Peyer's patch (tissue), 4 donors: ENCODE results near the gene NRBF2. TPM values are rescaled to one million over a fixed set of nuclear protein-coding genes. Genes with fewer than 3 reads are reported as not detected.
"Not testable (repeated sequence)": the region's sequence is repeated elsewhere in the genome, so short reads cannot be mapped to it uniquely, and the experiment has no call there.

Experiments
- DNase-seq, 3 donors: peaks; one replicate each; pipeline ENCODE4 v3.0.0-alpha.2; 2017 to 2019
- H3K27ac ChIP-seq, 4 donors: fragments of 200-600 bp; sonication (generic); one replicate each; pipeline ENCODE4 v1.5.1; 2016 to 2019
- H3K27me3 ChIP-seq, 2 donors: fragments of 200-600 bp; sonication (generic); one replicate each; pipeline ENCODE4 v1.5.1; 2019
- H3K36me3 ChIP-seq, 3 donors: fragments of 200-600 bp; sonication (generic); one replicate each; pipeline ENCODE4 v1.5.1; 2016 to 2019
- H3K4me1 ChIP-seq, 4 donors: fragments of 200-600 bp; sonication (generic); one replicate each; pipeline ENCODE4 v1.5.1; 2016 to 2019
- H3K4me3 ChIP-seq, 4 donors: fragments of 200-600 bp; sonication (generic); 1 replicate in 3 of 4; 2 replicates in 1 of 4; pipeline ENCODE4 v1.5.1; 2016 to 2019; ENCODE audit warnings: mild to moderate bottlenecking in 1 of 4
- H3K9me3 ChIP-seq, 4 donors: fragments of 200-600 bp; sonication (generic); one replicate each; pipeline ENCODE4 v1.5.1; 2016 to 2019; ENCODE audit warnings: mild to moderate bottlenecking in 1 of 4
- CTCF ChIP-seq, 6 experiments: fragments of 450-650 bp in 4 of 6; fragments of 200-600 bp in 2 of 6; sonication (generic) in 1 of 6; IDR thresholded peaks; one replicate each; pipeline ENCODE4 v1.5.1; 2017 to 2019; ENCODE audit warnings: antibody characterized with exemption in 6 of 6, mild to moderate bottlenecking in 3 of 6, moderate library complexity in 1 of 6
- POLR2A ChIP-seq, 2 donors: fragments of 450-650 bp; IDR thresholded peaks; one replicate each; pipeline ENCODE4 v1.5.1; 2017; ENCODE audit warnings: antibody characterized with exemption in 2 of 2, mild to moderate bottlenecking in 2 of 2, moderate library complexity in 2 of 2
- total RNA-seq, 4 donors: library from RNA; depleted of rRNA; stranded (reverse); fragments of >200 nt; gene quantifications; one replicate each; pipeline ENCODE4 v1.1.0, GENCODE V29; 2016

NRBF2 gene
- total RNA-seq: 10 to 100 TPM; 10.7 to 15.8 (median 14.9) TPM

DNA sequence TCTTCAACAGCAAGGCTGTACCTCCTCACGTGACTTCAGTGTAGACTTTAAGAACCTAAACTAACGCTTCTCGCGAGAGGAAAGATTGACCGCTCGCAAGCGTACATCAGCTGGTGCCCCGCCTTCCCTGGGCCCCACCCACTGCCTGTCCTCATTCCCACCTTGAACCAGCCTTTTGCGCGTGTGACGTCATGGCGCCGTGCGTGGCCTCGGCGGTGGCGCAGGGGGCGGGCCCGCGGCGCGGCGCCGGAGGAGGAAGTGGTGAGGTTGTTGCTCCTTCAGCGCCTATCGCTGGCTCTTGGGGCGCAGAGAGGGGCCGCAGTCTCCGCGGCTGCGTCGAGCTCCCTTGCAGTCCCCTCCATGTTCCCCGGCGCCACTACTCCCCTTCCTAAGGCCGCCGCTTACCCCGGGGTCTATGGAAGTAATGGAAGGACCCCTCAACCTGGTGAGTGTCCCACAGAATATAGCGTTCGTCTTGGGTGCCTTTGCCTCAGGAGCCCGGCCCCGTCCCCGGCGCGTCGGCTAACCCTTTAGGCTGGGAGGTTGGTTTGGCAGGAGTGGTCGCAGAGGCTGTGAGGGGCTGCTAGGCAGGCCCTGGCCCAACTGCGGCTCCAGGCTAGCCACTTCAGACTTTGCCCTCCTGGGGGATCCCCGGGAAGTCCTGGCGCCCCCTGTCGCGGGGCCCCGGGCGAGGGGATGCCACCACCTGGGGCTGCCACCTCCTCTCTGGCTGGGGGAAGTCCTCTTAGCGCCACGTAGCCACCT lies at the start of gene NRBF2:
NRBF2 (plus strand) TSS at position 273 of the 765 bp plus-strand sequence; CDS start at position 416, 143 bp downstream.
- DNase-seq: peak; percentile 98 to 99 (median 99)
- Histone ChIP-seq H3K4me1 (peaks cover 0 to 27% (median 9%) of the 10 kb centered on the region in 4 donors), H3K27ac (peak within 1 kb of the TSS; percentile 88 to 99 (median 92)), H3K27me3 (no peaks in the 10 kb centered on the region), H3K36me3 (no peaks in the 10 kb centered on the region), H3K9me3 (peaks cover 0 to 5% (median 0%) of the 10 kb centered on the region in 4 donors), H3K4me3 (peak within 1 kb of the TSS; percentile 75 to 97 (median 93))
- TF ChIP-seq CTCF (IDR thresholded peaks at IDR 0.05) (peak in 2 of 6 experiments; percentile 5 to 15), POLR2A (IDR thresholded peaks at IDR 0.05) (peak; percentile 96 to 98)

- DNase-seq, H3K27ac ChIP-seq, H3K9me3 ChIP-seq, H3K36me3 ChIP-seq, H3K27me3 ChIP-seq, H3K4me3 ChIP-seq, H3K4me1 ChIP-seq: not testable (repeated sequence)
Observed at GRCh38 chr10:63083406-63083805, 49.7 kb upstream of the NRBF2 start.

- Histone ChIP-seq H3K36me3 (no peaks in the 10 kb centered on the region), H3K27ac (no peak overlapping the region), H3K4me3 (no peak overlapping the region), H3K27me3 (no peaks in the 10 kb centered on the region), H3K9me3 (no peaks in the 10 kb centered on the region), H3K4me1 (no peaks in the 10 kb centered on the region)
- DNase-seq: peak in 2 of 3 donors; percentile 33 to 74
- TF ChIP-seq POLR2A (IDR thresholded peaks at IDR 0.05): no peak
- TF ChIP-seq CTCF (IDR thresholded peaks at IDR 0.05): peak; percentile 38 to 80 (median 65)
Observed at GRCh38 chr10:63083904-63084689, 49.0 kb upstream of the NRBF2 start.

GRCh38 chr10:63084690-63085382 lies 48.3 kb upstream of the NRBF2 start:
- no peaks in the 10 kb centered on the region for H3K9me3 ChIP-seq
- no peaks in the 10 kb centered on the region for H3K4me1 ChIP-seq
- no peak overlapping the region for H3K4me3 ChIP-seq
- TF ChIP-seq POLR2A (IDR thresholded peaks at IDR 0.05): no peak
- no peak for TF ChIP-seq CTCF (IDR thresholded peaks at IDR 0.05)
- no peaks in the 10 kb centered on the region for H3K27me3 ChIP-seq
- H3K27ac ChIP-seq: no peak overlapping the region
- no peak for DNase-seq
- H3K36me3 ChIP-seq: no peaks in the 10 kb centered on the region

GRCh38 chr10:63093227-63093626 lies 39.9 kb upstream of the NRBF2 start:
- no peak for TF ChIP-seq POLR2A (IDR thresholded peaks at IDR 0.05)
- no peak for TF ChIP-seq CTCF (IDR thresholded peaks at IDR 0.05)
- no peak overlapping the region for H3K4me3 ChIP-seq
- no peaks in the 10 kb centered on the region for H3K36me3 ChIP-seq
- no peak for DNase-seq
- no peaks in the 10 kb centered on the region for H3K9me3 ChIP-seq
- no peak overlapping the region for H3K27ac ChIP-seq
- H3K4me1 ChIP-seq: no peaks in the 10 kb centered on the region
- H3K27me3 ChIP-seq: no peaks in the 10 kb centered on the region
